Measurements from ENCODE around the gene CBX3. TPM values are rescaled to one million over a fixed set of nuclear protein-coding genes. Genes with fewer than 3 reads are reported as not detected.

The CBX3 gene
- total and polyA plus RNA-seq, 2 of the 13 experiments (the other 11 are each of a cell fraction or from before 2014, with no cell fraction given): 53.9 to 249 TPM

GRCh38 chr7:26200444-26201246, 900 bp upstream of the CBX3 start, which contains the start of gene HNRNPA2B1 (continued):
- TF ChIP-seq, protein P1, sequence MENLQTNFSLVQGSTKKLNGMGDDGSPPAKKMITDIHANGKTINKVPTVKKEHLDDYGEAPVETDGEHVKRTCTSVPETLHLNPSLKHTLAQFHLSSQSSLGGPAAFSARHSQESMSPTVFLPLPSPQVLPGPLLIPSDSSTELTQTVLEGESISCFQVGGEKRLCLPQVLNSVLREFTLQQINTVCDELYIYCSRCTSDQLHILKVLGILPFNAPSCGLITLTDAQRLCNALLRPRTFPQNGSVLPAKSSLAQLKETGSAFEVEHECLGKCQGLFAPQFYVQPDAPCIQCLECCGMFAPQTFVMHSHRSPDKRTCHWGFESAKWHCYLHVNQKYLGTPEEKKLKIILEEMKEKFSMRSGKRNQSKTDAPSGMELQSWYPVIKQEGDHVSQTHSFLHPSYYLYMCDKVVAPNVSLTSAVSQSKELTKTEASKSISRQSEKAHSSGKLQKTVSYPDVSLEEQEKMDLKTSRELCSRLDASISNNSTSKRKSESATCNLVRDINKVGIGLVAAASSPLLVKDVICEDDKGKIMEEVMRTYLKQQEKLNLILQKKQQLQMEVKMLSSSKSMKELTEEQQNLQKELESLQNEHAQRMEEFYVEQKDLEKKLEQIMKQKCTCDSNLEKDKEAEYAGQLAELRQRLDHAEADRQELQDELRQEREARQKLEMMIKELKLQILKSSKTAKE (CRISPR knock-in tag; IDR thresholded peaks at IDR 0.05; ENCODE audit: borderline replicate concordance): no peak
- peak; percentile 86 for TF ChIP-seq KDM5B (CRISPR knock-in tag; IDR thresholded peaks at IDR 0.05; ENCODE audit: borderline replicate concordance)
- TF ChIP-seq ZBTB40 (IDR thresholded peaks at IDR 0.05): no peak
- peak; percentile 77 for TF ChIP-seq ZBTB40 (CRISPR knock-in tag; IDR thresholded peaks at IDR 0.05)
- TF ChIP-seq SMAD9 (CRISPR knock-in tag; IDR thresholded peaks at IDR 0.05): no peak
- peak; percentile 66 for TF ChIP-seq ATF2 (CRISPR knock-in tag; IDR thresholded peaks at IDR 0.05)
- TF ChIP-seq EED (CRISPR knock-in tag; IDR thresholded peaks at IDR 0.05): peak; percentile 60
- TF ChIP-seq SNAI1 (CRISPR knock-in tag; IDR thresholded peaks at IDR 0.05; ENCODE audit: borderline replicate concordance): peak; percentile 68; the same call in 1 of the 2 replicates
- peak; percentile 44 for TF ChIP-seq ZNF230 (CRISPR knock-in tag; IDR thresholded peaks at IDR 0.05)
- TF ChIP-seq SMAD3 (CRISPR knock-in tag; IDR thresholded peaks at IDR 0.05): peak; percentile 82; the same call in 1 of the 2 replicates
- no peak for TF ChIP-seq FOXA1 (IDR thresholded peaks at IDR 0.05)
- no peak for TF ChIP-seq FOXA1 (CRISPR knock-in tag; IDR thresholded peaks at IDR 0.05)
- TF ChIP-seq SETDB1 (CRISPR knock-in tag; IDR thresholded peaks at IDR 0.05; ENCODE audit: borderline replicate concordance): no peak
- TF ChIP-seq, protein P2, sequence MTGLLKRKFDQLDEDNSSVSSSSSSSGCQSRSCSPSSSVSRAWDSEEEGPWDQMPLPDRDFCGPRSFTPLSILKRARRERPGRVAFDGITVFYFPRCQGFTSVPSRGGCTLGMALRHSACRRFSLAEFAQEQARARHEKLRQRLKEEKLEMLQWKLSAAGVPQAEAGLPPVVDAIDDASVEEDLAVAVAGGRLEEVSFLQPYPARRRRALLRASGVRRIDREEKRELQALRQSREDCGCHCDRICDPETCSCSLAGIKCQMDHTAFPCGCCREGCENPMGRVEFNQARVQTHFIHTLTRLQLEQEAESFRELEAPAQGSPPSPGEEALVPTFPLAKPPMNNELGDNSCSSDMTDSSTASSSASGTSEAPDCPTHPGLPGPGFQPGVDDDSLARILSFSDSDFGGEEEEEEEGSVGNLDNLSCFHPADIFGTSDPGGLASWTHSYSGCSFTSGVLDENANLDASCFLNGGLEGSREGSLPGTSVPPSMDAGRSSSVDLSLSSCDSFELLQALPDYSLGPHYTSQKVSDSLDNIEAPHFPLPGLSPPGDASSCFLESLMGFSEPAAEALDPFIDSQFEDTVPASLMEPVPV (CRISPR knock-in tag; IDR thresholded peaks at IDR 0.05): peak; percentile 84

Data from HepG2 (cell line).